Right renal cortex interstitium (tissue), 3 donors: ENCODE data around the gene ANAPC16. TPM values are rescaled to one million over a fixed set of nuclear protein-coding genes. Genes with fewer than 3 reads are reported as not detected.

Source experiments
- DNase-seq, 3 donors: peaks; one replicate each; pipeline ENCODE4 v3.0.0-alpha.2; 2013; ENCODE audit warnings: low read depth in 3 of 3, low spot score in 2 of 3
- polyA plus RNA-seq, 3 donors: library from polyadenylated mRNA; unstranded; fragments of 120-200 nt; gene quantifications; one replicate each; pipeline ENCODE4 v1.2.1, GENCODE V29; 2013; ENCODE audit not compliant: insufficient read length in 3 of 3

ANAPC16 gene
- 100 to 1,000 TPM; 210 to 216 (median 213) TPM for polyA plus RNA-seq

GRCh38 chr10:72215611-72216549 lies at the start of gene ANAPC16, which contains the start of gene ASCC1:
ANAPC16 (plus strand) TSS chr10:72216012; CDS start chr10:72223915, 7,903 bp downstream.
ASCC1 (minus strand) TSS chr10:72216276; CDS start chr10:72213298, 2,978 bp downstream.
- peak; percentile 90 to 97 (median 92) for DNase-seq

- DNase-seq: no peak
These were observed 48.7 kb upstream of the ANAPC16 start for GRCh38 chr10:72167118-72167517.

- no peak for DNase-seq
These were observed 45.5 kb upstream of the ANAPC16 start for GRCh38 chr10:72170263-72170662.

GRCh38 chr10:72170733-72171132 lies 45.1 kb upstream of the ANAPC16 start:
- DNase-seq: no peak

- DNase-seq: no peak
These were observed 44.6 kb upstream of the ANAPC16 start for GRCh38 chr10:72171175-72171630.

GRCh38 chr10:72173262-72173618 lies 42.6 kb upstream of the ANAPC16 start:
- no peak for DNase-seq

- DNase-seq: no peak
These were observed 42.1 kb upstream of the ANAPC16 start for GRCh38 chr10:72173619-72174296.

GRCh38 chr10:72174297-72174662 lies 41.5 kb upstream of the ANAPC16 start:
- DNase-seq: no peak

- DNase-seq: no peak
These were observed 40.7 kb upstream of the ANAPC16 start for GRCh38 chr10:72175149-72175548.

GRCh38 chr10:72176701-72177100 lies 39.1 kb upstream of the ANAPC16 start:
- no peak for DNase-seq

GRCh38 chr10:72177454-72177853 lies 38.4 kb upstream of the ANAPC16 start:
- no peak for DNase-seq

- no peak for DNase-seq
These were observed 31.7 kb upstream of the ANAPC16 start for GRCh38 chr10:72184156-72184555.

- DNase-seq: peak in 1 of 3 donors; percentile 10
These were observed 29.4 kb upstream of the ANAPC16 start for GRCh38 chr10:72186258-72186981.

GRCh38 chr10:72186982-72187330 lies 28.9 kb upstream of the ANAPC16 start:
- DNase-seq: no peak

GRCh38 chr10:72194949-72195348 lies 20.9 kb upstream of the ANAPC16 start:
- DNase-seq: no peak

GRCh38 chr10:72200883-72201282 lies 14.9 kb upstream of the ANAPC16 start:
- no peak for DNase-seq

- no peak for DNase-seq
These were observed 14.5 kb upstream of the ANAPC16 start for GRCh38 chr10:72201293-72201692.

- DNase-seq: no peak
These were observed 11.5 kb upstream of the ANAPC16 start for GRCh38 chr10:72204296-72204695.

GRCh38 chr10:72204724-72205123 lies 11.1 kb upstream of the ANAPC16 start:
- no peak for DNase-seq

GRCh38 chr10:72206511-72207229 lies 9.1 kb upstream of the ANAPC16 start:
- no peak for DNase-seq
